Caco-2 (cell line): ENCODE measurements around the gene AIG1. TPM values are rescaled to one million over a fixed set of nuclear protein-coding genes. Genes with fewer than 3 reads are reported as not detected.

Experiments used
- BruUV-seq: library from RNA; stranded (reverse); fragments of 400-500 nt; replicated peaks from 2 replicates; lab custom pipeline; 2021; lab: Mats Ljungman, UMichigan
- CTCF ChIA-PET: fragments of 300-600 bp; sonication (Branson Sonifier 250); formaldehyde crosslinking; loops from one replicate; lab custom pipeline; 2022; ENCODE audit warnings: antibody characterized with exemption; lab: Charles Lee
- POLR2A ChIA-PET: fragments of 300-600 bp; sonication (Branson Sonifier 250); formaldehyde crosslinking; loops from one replicate; lab custom pipeline; 2022; ENCODE audit warnings: antibody characterized with exemption; lab: Charles Lee
- DNase-seq, 2 experiments: peaks; one replicate each; pipeline versions ENCODE4 v3.0.0 to v3.0.0-alpha.2; 2020 to 2022
- H3K27me3 ChIP-seq: replicated peaks from 2 replicates; pipeline ENCODE4 v1.6.0; 2011; ENCODE audit warnings: low read length; ENCODE audit not compliant: control insufficient read depth, insufficient read depth
- H3K36me3 ChIP-seq: 2 replicates; pipeline ENCODE4 v1.5.1; 2011; ENCODE audit warnings: low read length; ENCODE audit not compliant: control insufficient read depth, insufficient read depth
- H3K4me1 ChIP-seq: fragments of 250-450 bp; sonication (Bioruptor Pico); 2 replicates; pipeline ENCODE4 v1.5.1; 2020; ENCODE audit warnings: mild to moderate bottlenecking
- H3K4me3 ChIP-seq: 2 replicates; pipeline ENCODE4 v1.5.1; 2011; ENCODE audit warnings: low read depth, mild to moderate bottlenecking, control low read depth, low read length
- H3K9me3 ChIP-seq: fragments of 250-450 bp; sonication (Bioruptor Pico); 2 replicates; pipeline ENCODE4 v1.5.1; 2020; ENCODE audit warnings: mild to moderate bottlenecking, moderate library complexity
- H3K27ac Mint-ChIP-seq: one replicate; pipeline ENCODE4 v1.8.0; 2022; ENCODE audit warnings: mixed read lengths; ENCODE audit not compliant: unreplicated experiment
- H3K27me3 Mint-ChIP-seq: one replicate; pipeline ENCODE4 v1.8.0; 2022; ENCODE audit warnings: mixed read lengths; ENCODE audit not compliant: insufficient read depth, unreplicated experiment
- H3K36me3 Mint-ChIP-seq: one replicate; pipeline ENCODE4 v1.8.0; 2022; ENCODE audit warnings: mild to moderate bottlenecking, mixed read lengths; ENCODE audit not compliant: insufficient read depth, unreplicated experiment
- H3K4me1 Mint-ChIP-seq: one replicate; pipeline ENCODE4 v1.8.0; 2022; ENCODE audit warnings: low read depth, mixed read lengths; ENCODE audit not compliant: unreplicated experiment
- H3K4me3 Mint-ChIP-seq: one replicate; pipeline ENCODE4 v1.8.0; 2022; ENCODE audit warnings: mild to moderate bottlenecking, moderate library complexity, mixed read lengths; ENCODE audit not compliant: unreplicated experiment
- H3K9me3 Mint-ChIP-seq: one replicate; pipeline ENCODE4 v1.8.0; 2022; ENCODE audit warnings: mixed read lengths; ENCODE audit not compliant: unreplicated experiment
- intact Hi-C: fragments of 100-400 bp; cut with micrococcal nuclease; formaldehyde crosslinking; loops from one replicate; pipeline ENCODE4 v1.10.0; 2022; ENCODE audit not compliant: unreplicated experiment
- total RNA-seq: library from RNA; stranded (reverse); gene quantifications from 2 replicates; pipeline ENCODE4 v1.2.3, GENCODE V29; 2022
- TF ChIP-seq, protein P1 (sequence below), 2 experiments: fragments of 200-600 bp in 1 of 2; IDR thresholded peaks; 1 replicate in 1 of 2; 2 replicates in 1 of 2; pipeline versions ENCODE4 v1.5.1 to v1.8.0; 2011 to 2022; ENCODE audit warnings: antibody characterized with exemption in 1 of 2, control low read depth in 1 of 2, inconsistent platforms in 1 of 2, low read depth in 1 of 2, low read length in 1 of 2, mild to moderate bottlenecking in 1 of 2, moderate library complexity in 1 of 2; ENCODE audit not compliant: insufficient read depth in 1 of 2, severe bottlenecking in 1 of 2, unreplicated experiment in 1 of 2

AIG1 gene
- total RNA-seq, 1 experiment from 2014 or later: 27.6 TPM

DNA sequence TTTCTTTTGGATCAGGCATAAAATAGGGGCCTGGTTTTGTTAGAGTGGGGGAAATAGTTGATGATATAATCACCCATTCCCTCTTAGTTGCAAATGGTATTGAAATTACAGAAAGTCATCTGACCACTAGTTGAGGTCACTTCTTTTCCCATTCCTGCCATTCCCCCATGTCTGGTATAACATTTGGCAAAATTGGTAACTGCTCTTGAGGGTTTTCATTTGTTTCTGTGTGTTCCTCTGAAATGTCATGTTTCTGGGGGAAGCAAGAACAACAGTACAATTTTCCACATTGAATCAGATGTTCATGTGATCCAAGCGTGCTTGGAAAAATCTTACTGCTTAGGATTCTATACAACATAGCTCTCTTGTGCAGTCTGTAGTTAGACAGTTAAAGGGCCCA is 7.3 kb downstream of the AIG1 start:
- H3K27me3 ChIP-seq: no peaks in the 10 kb centered on the region
- H3K36me3 ChIP-seq: no peaks in the 10 kb centered on the region
- ChIA-PET POLR2A (no interaction called here), CTCF (no interaction called here)
- peaks cover 11% of the 10 kb centered on the region for H3K4me1 ChIP-seq
- Mint-ChIP-seq H3K27me3 (no peaks in the 10 kb centered on the region), H3K36me3 (no peaks in the 10 kb centered on the region), H3K9me3 (peaks cover 10% of the 10 kb centered on the region), H3K27ac (no peak overlapping the region), H3K4me3 (no peak overlapping the region), H3K4me1 (peaks cover 8% of the 10 kb centered on the region)
- no peak overlapping the region for H3K4me3 ChIP-seq
- no peak for DNase-seq
- intact Hi-C loops: no loop called here
- H3K9me3 ChIP-seq: no peaks in the 10 kb centered on the region
- no TSS peak for BruUV-seq
- TF ChIP-seq, protein P1, sequence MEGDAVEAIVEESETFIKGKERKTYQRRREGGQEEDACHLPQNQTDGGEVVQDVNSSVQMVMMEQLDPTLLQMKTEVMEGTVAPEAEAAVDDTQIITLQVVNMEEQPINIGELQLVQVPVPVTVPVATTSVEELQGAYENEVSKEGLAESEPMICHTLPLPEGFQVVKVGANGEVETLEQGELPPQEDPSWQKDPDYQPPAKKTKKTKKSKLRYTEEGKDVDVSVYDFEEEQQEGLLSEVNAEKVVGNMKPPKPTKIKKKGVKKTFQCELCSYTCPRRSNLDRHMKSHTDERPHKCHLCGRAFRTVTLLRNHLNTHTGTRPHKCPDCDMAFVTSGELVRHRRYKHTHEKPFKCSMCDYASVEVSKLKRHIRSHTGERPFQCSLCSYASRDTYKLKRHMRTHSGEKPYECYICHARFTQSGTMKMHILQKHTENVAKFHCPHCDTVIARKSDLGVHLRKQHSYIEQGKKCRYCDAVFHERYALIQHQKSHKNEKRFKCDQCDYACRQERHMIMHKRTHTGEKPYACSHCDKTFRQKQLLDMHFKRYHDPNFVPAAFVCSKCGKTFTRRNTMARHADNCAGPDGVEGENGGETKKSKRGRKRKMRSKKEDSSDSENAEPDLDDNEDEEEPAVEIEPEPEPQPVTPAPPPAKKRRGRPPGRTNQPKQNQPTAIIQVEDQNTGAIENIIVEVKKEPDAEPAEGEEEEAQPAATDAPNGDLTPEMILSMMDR (IDR thresholded peaks at IDR 0.05; ENCODE audit: insufficient read depth in 1 of 2, low read depth in 1 of 2, low read length in 1 of 2, severe bottlenecking in 1 of 2, unreplicated experiment in 1 of 2): no peak

DNA sequence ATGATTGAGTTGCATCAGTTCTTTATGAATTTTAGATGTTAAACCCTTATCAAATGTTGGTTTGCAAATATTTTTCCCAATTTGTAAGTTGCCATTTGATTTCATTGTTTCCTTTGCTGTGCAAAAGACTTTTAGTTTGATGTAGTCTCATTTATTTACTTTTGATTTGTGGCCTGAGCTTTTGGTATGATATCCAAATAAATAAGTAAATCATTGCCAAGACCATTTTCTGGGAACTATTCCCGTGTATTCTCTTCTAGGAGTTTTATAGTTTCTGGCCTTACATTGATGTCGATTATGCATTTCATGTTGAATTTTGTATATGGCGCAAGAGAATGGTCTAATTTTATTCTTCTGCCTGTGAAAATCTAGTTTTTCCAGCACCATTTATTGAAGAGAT is 13.4 kb downstream of the AIG1 start:
- POLR2A ChIA-PET: no interaction called here
- no peaks in the 10 kb centered on the region for H3K36me3 ChIP-seq
- H3K4me3 ChIP-seq: no peak overlapping the region
- H3K27me3 ChIP-seq: no peaks in the 10 kb centered on the region
- intact Hi-C loops: no loop called here
- H3K36me3 Mint-ChIP-seq: no peaks in the 10 kb centered on the region
- H3K4me1 ChIP-seq: peaks cover 7% of the 10 kb centered on the region; the same call in 1 of the 2 replicates
- H3K4me3 Mint-ChIP-seq: no peak overlapping the region
- no TSS peak for BruUV-seq
- H3K9me3 ChIP-seq: 0 out of 2 replicates have a peak, but pooled peaks cover 4% of the 10 kb centered on the region
- DNase-seq: no peak
- H3K4me1 Mint-ChIP-seq: peaks cover 12% of the 10 kb centered on the region
- CTCF ChIA-PET: no interaction called here
- TF ChIP-seq, protein P1 (IDR thresholded peaks at IDR 0.05; ENCODE audit: insufficient read depth in 1 of 2, low read depth in 1 of 2, low read length in 1 of 2, severe bottlenecking in 1 of 2, unreplicated experiment in 1 of 2): no peak
- no peak overlapping the region for H3K27ac Mint-ChIP-seq
- H3K27me3 Mint-ChIP-seq: no peaks in the 10 kb centered on the region
- no peaks in the 10 kb centered on the region for H3K9me3 Mint-ChIP-seq

DNA sequence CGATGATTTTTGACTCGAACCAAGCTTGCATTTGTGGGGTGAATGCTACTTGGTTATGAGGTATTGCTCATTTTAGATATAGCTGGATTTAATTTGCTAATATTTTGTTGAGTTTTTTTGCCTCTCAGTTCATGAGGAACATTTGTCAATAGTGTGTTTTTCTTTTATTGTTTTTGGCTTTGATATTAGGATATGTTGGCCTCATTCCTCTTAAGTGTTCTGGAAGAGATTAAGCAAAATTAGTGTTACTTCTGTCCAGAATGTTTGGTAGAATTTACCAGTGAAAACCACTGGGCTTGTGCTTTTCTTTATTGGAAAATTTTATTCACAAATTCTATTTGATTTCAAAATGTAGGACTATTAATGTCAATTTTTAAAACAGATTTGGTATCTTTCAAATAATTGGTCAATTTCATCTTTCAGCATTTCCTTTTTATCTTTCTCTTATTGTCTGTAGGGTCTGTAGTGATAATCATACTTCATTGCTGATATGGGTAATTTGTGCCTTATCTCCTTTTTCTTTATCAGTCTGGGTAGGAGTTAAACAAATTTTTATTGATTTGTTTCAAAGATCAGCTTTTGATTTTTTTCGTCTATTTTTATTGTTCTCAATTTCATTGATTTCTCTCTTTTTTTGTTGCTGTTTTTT is 14.1 kb downstream of the AIG1 start:
- Mint-ChIP-seq H3K27ac (no peak overlapping the region), H3K4me1 (peaks cover 12% of the 10 kb centered on the region), H3K9me3 (no peaks in the 10 kb centered on the region), H3K4me3 (no peak overlapping the region), H3K36me3 (peaks cover 2% of the 10 kb centered on the region), H3K27me3 (no peaks in the 10 kb centered on the region)
- Histone ChIP-seq H3K4me3 (no peak overlapping the region), H3K4me1 (peaks cover 7% of the 10 kb centered on the region; the same call in 1 of the 2 replicates), H3K9me3 (0 out of 2 replicates have a peak, but pooled peaks cover 4% of the 10 kb centered on the region), H3K27me3 (no peaks in the 10 kb centered on the region), H3K36me3 (no peaks in the 10 kb centered on the region)
- ChIA-PET CTCF (no interaction called here), POLR2A (no interaction called here)
- BruUV-seq: no TSS peak
- DNase-seq: no peak
- intact Hi-C loops: no loop called here
- TF ChIP-seq, protein P1 (IDR thresholded peaks at IDR 0.05; ENCODE audit: insufficient read depth in 1 of 2, low read depth in 1 of 2, low read length in 1 of 2, severe bottlenecking in 1 of 2, unreplicated experiment in 1 of 2): no peak
